Stomach (tissue), 9 donors: ENCODE measurements around the gene TTC34. TPM values are rescaled to one million over a fixed set of nuclear protein-coding genes. Genes with fewer than 3 reads are reported as not detected.

Experiments
- DNase-seq, 2 donors: peaks; one replicate each; pipeline versions ENCODE4 v3.0.0 to v3.0.0-alpha.2; 2013 to 2019
- H3K27ac ChIP-seq, 5 donors: fragments of 200-600 bp in 4 of 5; sonication (generic) in 4 of 5; one replicate each; pipeline ENCODE4 v1.5.1; 2013 to 2019; ENCODE audit warnings: mild to moderate bottlenecking in 1 of 5, moderate library complexity in 1 of 5
- H3K27me3 ChIP-seq, 3 donors: fragments of 200-600 bp; sonication (generic); one replicate each; pipeline ENCODE4 v1.5.1; 2017 to 2019; ENCODE audit warnings: mixed run types in 1 of 3
- H3K36me3 ChIP-seq, 4 donors: fragments of 200-600 bp; sonication (generic); 1 replicate in 3 of 4; 2 replicates in 1 of 4; pipeline ENCODE4 v1.5.1; 2016 to 2019
- H3K4me1 ChIP-seq, 4 donors: fragments of 200-600 bp; sonication (generic); one replicate each; pipeline ENCODE4 v1.5.1; 2016 to 2019
- H3K4me3 ChIP-seq, 4 donors: fragments of 200-600 bp; sonication (generic) in 3 of 4; one replicate each; pipeline ENCODE4 v1.5.1; 2016 to 2019; ENCODE audit warnings: mild to moderate bottlenecking in 1 of 4
- H3K9me3 ChIP-seq, 4 donors: fragments of 200-600 bp; sonication (generic); one replicate each; pipeline ENCODE4 v1.5.1; 2016 to 2019
- CTCF ChIP-seq, 7 experiments: fragments of 450-650 bp in 4 of 7; fragments of 200-600 bp in 3 of 7; sonication (generic) in 3 of 7; IDR thresholded peaks; one replicate each; pipeline ENCODE4 v1.5.1; 2016 to 2019; ENCODE audit warnings: antibody characterized with exemption in 7 of 7, control low read depth in 2 of 7, mild to moderate bottlenecking in 1 of 7
- EP300 ChIP-seq: sonication (generic); formaldehyde crosslinking; IDR thresholded peaks from one replicate; pipeline ENCODE4 v1.6.1; 2017; ENCODE audit warnings: antibody characterized with exemption
- POLR2A ChIP-seq, 4 donors: fragments of 450-650 bp; IDR thresholded peaks; one replicate each; pipeline ENCODE4 v1.6.1; 2016; ENCODE audit warnings: antibody characterized with exemption in 4 of 4, control low read depth in 2 of 4, mild to moderate bottlenecking in 1 of 4, moderate library complexity in 1 of 4
- POLR2AphosphoS5 ChIP-seq, 3 donors: sonication (generic); formaldehyde crosslinking; IDR thresholded peaks; one replicate each; pipeline ENCODE4 v1.6.1; 2016; ENCODE audit warnings: antibody characterized with exemption in 3 of 3
- WGBS, 5 donors: extraction: QIAGEN DNeasy Blood & Tissue Kit in 3 of 5; methylation state at CpG; one replicate each; pipeline versions ENCODE4 v1.1.5 to v1.1.7; 2013 to 2018; 5-methylcytosine and 5-hydroxymethylcytosine counted together
- intact Hi-C: fragments of 100-400 bp; cut with DNase I; formaldehyde crosslinking; loops from one replicate; pipeline ENCODE4 v1.15.1; 2023; ENCODE audit warnings: low total_unique reads
- polyA plus RNA-seq, 3 donors: library from polyadenylated mRNA; stranded (reverse); fragments of 200-250 nt; gene quantifications; one replicate each; pipeline ENCODE4 v1.2.3, GENCODE V29; 2013
- total RNA-seq, 5 donors: library from RNA; depleted of rRNA; stranded (reverse); fragments of >200 nt; gene quantifications; one replicate each; pipeline versions ENCODE4 v1.1.0 to v1.2.3, GENCODE V29; 2014 to 2016
- donor health status: healthy with polysubstance abuse.
- donor health status: Bipolar disorder and iron deficiency.
- donor health status: healthy.

The TTC34 gene
- total and polyA plus RNA-seq, 8 donors, result 0.06 to 1.3 (median 0.33) TPM; not detected in 2

GRCh38 chr1:2816786-2817185 lies 15.3 kb upstream of the TTC34 start:
- Histone ChIP-seq H3K27me3 (peaks cover 0 to 70% (median 0%) of the 10 kb centered on the region in 3 donors), H3K4me3 (no peak overlapping the region), H3K36me3 (no peaks in the 10 kb centered on the region), H3K4me1 (peaks cover 0 to 3% (median under 1%) of the 10 kb centered on the region in 4 donors), H3K9me3 (peaks cover 7 to 20% (median 17%) of the 10 kb centered on the region in 4 donors), H3K27ac (no peak overlapping the region)
- intact Hi-C loops, result no loop called here
- no peak for TF ChIP-seq EP300
- TF ChIP-seq POLR2A (IDR thresholded peaks at IDR 0.05), result no peak
- no peak for TF ChIP-seq POLR2AphosphoS5 (IDR thresholded peaks at IDR 0.05)
- TF ChIP-seq CTCF (IDR thresholded peaks at IDR 0.05), result no peak
- no peak for DNase-seq
- WGBS, 5 donors, result 85 to 90% (median 89%) methylated on average over 15 of the region's 15 CpGs

GRCh38 chr1:2815551-2815950 lies 14.1 kb upstream of the TTC34 start:
- peaks cover 0 to 70% (median 3%) of the 10 kb centered on the region in 3 donors for H3K27me3 ChIP-seq
- H3K27ac ChIP-seq, result no peak overlapping the region
- no peaks in the 10 kb centered on the region for H3K36me3 ChIP-seq
- no peaks in the 10 kb centered on the region for H3K4me1 ChIP-seq
- H3K9me3 ChIP-seq, result peaks cover 7 to 22% (median 17%) of the 10 kb centered on the region in 4 donors
- no peak for DNase-seq
- H3K4me3 ChIP-seq, result no peak overlapping the region
- 38 to 49% (median 44%) methylated on average over 12 to 15 of the region's 15 CpGs for WGBS, 5 donors
- no peak for TF ChIP-seq EP300
- TF ChIP-seq CTCF (IDR thresholded peaks at IDR 0.05), result no peak
- intact Hi-C loops, result no loop called here

- Histone ChIP-seq H3K36me3 (no peaks in the 10 kb centered on the region), H3K4me1 (no peaks in the 10 kb centered on the region), H3K27me3 (peaks cover 0 to 73% (median 3%) of the 10 kb centered on the region in 3 donors), H3K27ac (no peak overlapping the region), H3K4me3 (no peak overlapping the region), H3K9me3 (peaks cover 7 to 22% (median 17%) of the 10 kb centered on the region in 4 donors)
- TF ChIP-seq CTCF (IDR thresholded peaks at IDR 0.05) (no peak), POLR2AphosphoS5 (IDR thresholded peaks at IDR 0.05) (no peak), POLR2A (IDR thresholded peaks at IDR 0.05) (no peak), EP300 (no peak)
- DNase-seq, result no peak
- intact Hi-C loops, result no loop called here
- WGBS, 5 donors, result 82 to 91% (median 86%) methylated on average over 21 to 24 of the region's 24 CpGs
Observed at GRCh38 chr1:2814511-2815075, 13.1 kb upstream of the TTC34 start.

GRCh38 chr1:2812939-2813653 lies 11.6 kb upstream of the TTC34 start:
- no peak overlapping the region for H3K4me3 ChIP-seq
- intact Hi-C loops, result no loop called here
- H3K27me3 ChIP-seq, result peaks cover 0 to 77% (median 3%) of the 10 kb centered on the region in 3 donors
- no peak for DNase-seq
- no peaks in the 10 kb centered on the region for H3K4me1 ChIP-seq
- H3K27ac ChIP-seq, result no peak overlapping the region
- H3K9me3 ChIP-seq, result peaks cover 7 to 22% (median 17%) of the 10 kb centered on the region in 4 donors
- no peaks in the 10 kb centered on the region for H3K36me3 ChIP-seq
- no peak for TF ChIP-seq EP300
- no peak for TF ChIP-seq POLR2A (IDR thresholded peaks at IDR 0.05)
- TF ChIP-seq POLR2AphosphoS5 (IDR thresholded peaks at IDR 0.05), result no peak
- no peak for TF ChIP-seq CTCF (IDR thresholded peaks at IDR 0.05)
- WGBS, 5 donors, result 91 to 95% (median 94%) methylated on average over 16 to 34 of the region's 34 CpGs
